T follicular helper cell (primary cell): ENCODE data around the gene PASK.

Experiments
- DNase-seq: peaks from one replicate; pipeline ENCODE4 v3.0.0-alpha.2; 2020; ENCODE audit warnings: low read depth

Gene PASK

DNA sequence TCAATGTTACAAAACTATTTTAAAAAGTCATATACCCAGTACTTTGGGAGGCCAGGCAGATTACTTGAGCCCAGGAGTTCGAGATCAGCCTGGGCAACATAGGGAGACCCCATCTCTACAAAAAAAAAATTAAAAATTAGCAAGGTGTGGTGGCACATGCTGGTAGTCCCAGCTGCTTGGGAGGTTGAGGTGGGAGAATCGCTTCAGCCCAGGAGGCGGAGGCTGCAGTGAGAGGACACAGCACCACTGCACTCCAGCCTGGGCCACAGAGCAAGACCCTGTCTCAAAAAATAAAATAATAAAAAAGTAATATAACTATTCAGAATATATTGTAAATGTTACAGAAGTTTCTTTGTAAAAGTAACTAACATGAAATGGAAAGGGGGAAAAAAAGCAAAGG lies 1.9 kb downstream of the PASK start:
- no peak for DNase-seq

DNA sequence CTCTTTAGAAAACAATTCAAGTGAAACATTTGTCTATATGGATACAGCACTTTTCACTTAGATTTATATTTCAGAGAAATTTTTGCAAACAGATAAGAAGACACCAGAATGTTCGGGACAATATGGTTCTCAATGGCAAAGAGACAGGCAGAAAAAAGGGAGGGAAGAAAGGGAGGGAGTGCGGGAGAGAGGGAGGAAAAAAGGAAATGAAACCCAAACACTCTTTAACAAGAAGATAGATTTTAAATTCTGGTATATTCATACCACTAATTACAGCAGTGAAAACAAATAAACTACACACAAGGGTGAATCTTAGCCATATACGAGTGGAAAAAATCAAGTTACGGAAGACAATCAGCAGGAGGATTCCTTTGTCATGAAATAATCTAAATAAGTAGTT lies 3.0 kb downstream of the PASK start:
- no peak for DNase-seq

DNA sequence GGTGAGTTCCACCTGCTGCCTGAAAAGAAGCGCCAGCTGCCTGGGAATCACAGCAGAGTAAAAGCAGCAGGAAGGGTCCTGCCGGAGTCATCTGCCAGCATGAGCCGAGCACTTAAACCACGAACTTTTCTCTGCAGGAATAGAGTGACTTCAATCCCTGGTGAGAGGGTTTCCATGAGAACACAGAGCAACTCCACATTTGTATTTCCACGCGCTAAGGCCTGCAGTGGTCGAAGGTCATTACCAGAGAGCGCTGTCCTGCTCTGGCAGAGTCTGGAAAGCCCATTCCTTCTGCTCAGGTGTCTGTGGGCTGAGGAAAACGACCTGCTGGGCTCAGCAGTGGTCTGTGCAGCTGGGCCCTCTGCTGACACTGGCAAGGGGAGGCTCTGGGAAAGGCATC lies 6.7 kb downstream of the PASK start:
- DNase-seq = no peak

DNA sequence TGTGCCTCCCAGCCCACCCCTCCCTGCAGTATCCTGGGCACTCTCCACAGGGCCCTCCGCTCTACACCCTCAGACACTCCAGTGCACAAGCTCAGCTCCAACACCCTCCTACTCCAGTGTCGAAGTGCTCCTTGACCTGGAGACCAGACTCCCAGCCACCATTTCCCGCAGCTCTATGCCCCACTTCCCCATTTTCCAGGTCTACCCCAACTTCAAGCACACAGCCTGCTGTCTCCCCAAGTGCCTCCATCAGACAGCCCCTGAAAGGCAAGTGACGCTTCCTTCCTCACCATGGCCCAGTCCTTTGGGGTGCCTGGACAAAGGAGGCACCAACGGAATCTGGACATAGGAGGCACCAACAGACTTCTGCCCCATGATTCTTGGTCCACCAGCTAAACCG lies 7.2 kb downstream of the PASK start:
- DNase-seq = no peak

DNA sequence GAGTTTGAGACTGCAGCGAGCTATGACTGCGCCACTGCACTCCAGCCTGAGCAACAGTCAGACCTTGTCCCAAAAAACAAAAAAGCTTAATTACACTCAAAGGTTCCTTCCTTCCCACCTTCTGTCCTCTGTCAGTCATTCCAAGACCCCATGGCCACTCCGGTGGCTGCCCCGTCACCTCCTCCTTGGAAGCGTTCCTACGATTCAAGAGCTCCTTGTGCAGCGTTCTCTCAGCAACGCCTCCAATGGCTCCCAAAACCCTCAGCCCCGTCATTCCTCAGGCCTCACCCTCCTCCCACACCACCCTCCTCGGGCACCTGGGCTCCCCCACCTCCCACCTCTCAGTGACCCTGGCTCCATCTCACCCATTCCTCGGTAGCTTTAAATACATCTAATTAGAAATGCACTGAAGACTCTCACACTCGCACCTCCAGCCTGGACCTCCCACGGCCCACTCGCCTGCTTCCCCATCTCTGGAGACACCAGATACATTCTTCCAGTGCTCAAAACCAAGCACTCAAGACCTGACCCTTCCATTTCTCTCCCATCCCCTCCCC lies 8.0 kb downstream of the PASK start:
- DNase-seq = no peak

DNA sequence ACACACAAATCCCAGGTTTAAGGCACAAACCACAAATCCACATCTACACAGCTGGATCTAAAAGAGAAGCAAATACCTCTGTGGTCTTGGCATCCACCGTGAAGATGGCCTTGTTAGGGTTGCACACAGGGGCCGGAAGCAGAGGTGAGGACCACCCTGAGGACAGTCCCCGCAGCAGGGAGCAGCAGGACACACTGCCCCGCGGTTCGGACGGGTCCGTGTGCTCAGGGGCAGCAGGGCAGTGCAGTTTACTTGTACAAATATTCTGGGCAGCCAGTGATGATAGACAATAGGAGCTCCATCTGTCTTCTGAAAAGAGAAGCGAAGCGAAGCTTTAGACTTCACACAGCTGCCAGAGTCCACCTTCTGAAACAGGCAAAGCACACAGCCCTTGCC lies 8.8 kb downstream of the PASK start:
- DNase-seq = no peak

DNA sequence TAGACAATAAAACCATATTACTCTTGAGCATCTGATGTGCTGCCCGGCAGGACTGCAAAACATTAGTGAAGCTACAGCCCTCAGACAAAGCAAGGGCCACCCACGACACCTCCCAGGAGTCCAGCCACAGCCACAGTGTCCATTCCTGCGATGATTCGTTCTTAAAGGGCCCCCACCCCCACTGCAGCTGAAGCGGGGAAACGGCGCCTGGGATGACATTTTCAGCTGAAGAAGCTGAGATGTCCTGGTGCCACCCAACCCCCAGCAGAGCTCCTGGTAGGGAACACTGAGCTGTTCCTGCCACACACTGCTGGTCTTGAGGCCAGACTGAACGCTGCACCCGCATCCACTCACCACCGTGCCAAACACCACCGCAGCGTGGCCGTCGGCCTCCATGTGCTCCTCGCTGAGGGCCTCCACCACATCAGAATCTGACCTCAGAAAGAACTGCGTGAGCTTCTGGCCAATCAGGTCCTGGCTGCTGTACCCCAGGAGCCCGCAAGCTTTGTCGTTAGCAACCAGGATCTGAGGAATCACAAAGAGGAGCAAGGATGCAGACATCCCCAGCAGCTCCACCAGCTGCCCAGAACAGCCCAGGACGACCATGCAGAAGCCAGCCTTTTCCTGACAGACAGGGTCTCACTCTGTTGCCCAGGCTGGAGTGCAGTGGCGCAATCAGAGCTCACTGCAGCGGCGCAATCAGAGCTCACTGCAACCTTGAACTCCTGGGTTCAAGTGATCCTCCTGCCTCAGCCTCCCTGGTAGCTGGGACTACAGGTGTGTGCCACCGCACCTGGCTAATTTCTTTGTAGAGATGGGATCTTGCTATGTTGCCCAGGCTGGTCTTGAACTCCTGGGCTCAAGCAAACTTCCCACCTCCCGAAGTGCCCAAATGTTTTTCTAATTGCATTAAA lies 9.5 kb downstream of the PASK start:
- DNase-seq = no peak

DNA sequence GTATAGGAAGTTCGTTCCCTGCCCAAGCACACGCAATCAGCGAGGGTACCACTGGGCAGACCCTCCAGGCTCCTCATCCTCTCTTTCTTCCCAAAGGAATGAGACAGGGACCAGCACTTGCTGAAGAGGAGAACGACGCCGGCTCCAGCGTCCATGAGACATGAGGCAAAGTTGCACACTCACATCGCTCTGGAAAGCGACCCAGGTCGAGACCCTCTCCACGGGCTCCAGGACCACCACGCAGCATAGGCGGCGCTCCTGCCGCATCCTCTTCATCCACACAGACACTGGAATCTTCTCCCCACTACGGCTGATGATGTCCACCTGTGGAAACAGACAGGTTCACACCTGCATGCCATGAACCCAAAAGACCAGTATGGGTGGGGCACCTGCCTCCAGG lies 10.8 kb downstream of the PASK start:
- no peak for DNase-seq

DNA sequence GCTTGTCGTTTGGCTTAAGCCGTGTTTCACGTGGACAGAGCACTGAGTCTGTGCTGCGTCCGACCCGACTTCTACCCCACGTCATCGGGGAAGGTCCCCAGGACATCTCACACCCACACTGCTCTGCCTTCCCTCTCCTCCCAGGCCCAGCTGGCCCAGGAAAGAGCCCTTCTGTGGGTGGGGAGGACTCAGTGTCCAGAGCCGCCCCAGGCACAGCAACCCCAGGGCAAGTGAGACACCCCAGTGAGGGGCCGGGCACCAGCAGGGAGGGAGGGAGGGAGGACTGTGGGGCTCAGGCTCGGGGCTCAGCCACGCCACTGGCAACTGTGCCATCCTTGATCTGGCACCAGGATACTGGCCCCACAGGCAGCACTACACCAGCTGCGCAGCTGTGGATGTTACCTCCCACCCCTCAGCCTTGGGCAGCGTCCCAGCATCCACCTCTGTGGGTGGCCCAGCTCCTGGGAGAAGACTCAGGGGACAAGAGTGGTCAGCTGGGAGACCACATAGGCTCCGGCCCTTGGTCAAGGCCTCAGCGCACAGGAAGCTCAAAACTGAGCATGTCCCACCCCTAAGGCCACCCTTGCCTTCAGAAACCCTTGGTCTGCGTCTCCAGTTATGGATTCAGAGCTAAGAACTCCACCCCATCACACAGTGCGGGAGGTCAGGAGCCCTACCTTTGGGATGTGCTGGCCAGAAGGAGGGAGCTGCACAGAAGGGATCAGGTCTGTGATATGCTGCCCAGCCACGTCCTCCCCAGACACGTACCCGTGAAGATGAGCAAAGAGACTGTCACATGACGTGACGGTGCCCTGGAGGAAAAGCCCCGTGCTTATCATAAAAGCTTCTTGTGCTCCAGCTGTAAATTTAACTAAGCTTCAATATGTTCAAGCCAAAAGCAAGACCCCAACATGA lies 11.7 kb downstream of the PASK start:
- DNase-seq = no peak

DNA sequence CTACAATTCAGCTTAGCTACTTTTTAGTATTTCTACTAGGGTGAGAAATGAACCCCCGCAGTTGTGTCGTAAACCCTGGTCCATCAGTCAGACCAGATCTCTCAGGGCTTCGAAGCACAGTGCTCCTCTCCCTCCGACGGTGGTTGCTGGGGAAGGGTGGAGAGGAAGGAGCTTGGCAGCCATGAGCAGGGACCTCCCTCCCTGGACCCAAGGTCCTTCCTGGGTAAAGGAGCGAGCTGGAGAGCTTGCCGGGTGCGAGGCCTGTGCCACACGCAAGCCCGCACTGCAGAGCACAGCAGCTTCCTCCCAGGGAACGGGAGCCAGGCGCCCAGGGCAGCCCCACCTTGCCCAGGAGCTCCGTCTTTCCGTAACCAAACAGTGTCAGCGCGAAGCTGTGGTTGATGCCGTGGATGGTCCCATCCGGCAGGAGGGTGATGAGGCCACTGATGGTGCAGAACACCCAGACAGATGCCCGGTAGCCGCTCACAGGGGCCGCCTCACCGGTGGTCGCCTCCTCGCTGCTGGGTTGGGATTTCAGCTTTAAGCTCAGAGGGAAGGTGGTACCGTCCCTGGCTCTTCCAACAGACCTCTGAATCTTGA lies 12.5 kb downstream of the PASK start:
- DNase-seq = no peak

DNA sequence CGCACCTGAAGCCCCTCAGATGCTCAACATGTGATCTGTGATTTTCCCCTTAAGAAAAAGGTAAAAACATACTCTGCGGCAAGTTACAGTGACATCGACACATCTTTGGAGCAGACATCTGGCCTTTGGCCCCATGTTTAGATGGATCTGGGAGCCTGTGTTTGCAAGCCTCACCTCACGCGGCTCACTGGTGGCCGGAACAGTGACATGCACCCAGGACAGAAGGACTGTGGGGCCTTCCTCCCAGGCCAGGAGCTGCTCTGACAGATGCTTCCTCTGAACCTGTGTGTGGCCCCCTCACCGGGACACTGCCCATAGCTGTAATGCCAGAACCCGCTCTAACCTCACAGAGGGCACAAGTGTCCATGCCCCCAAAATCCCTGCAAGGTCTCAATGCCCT lies 13.1 kb downstream of the PASK start:
- no peak for DNase-seq

DNA sequence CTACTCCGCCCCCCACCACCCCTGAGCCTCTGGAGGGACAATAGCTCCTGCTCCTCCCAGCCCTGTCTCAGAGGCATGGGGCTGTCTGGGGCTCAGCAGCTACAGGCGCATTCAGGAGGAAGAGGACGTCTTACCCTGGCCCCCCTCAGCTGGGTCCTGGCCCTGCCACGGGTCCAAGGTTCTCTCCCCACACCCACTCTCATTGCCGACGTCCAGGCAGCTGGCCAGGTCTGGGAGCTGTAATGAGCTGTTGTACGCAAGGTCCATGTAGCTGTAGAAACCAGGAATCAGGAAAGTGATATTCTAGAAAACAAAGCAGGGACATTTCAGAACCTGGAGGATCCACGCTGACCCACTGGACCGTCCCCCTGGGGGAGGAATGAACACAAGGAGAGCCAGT lies 13.5 kb downstream of the PASK start:
- DNase-seq = no peak

DNA sequence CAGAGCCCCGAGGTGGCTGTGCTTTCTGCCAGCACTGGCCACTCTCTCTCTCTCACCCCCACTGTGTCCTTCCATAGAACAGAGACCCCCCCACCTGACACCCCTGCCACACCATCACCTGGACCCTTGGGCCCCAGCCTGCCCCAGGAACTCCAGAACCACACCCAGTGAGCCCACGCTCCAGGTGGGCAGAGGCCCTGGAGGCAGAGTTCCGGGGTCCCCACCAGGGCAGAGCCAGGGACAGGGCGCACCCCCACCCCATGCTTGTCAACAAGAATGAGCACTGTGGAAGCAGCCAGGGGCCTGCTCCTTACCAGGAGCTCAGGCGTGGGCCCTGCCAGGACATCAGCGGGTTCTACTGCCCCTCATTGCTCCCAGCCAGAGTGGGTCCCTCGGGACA lies 14.6 kb downstream of the PASK start:
- DNase-seq = no peak

DNA sequence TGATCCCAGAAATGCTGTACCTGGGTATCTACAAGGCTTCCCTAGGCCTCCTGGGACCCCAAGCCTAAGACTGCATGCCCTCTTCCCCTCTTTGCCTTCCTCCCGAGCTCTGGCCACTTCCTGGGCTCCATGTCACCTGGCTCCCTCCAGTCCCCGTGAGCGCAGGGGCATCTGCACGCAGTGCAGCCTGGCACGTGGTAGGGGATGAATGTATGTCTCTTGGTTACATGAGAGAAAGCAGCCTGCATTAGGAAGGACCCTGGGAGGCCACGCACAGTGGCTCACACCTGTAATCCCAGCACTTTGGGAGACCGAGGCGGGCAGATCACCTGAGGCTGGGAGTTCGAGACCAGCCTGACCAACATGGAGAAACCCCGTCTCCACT lies 15.8 kb downstream of the PASK start:
- DNase-seq = no peak

DNA sequence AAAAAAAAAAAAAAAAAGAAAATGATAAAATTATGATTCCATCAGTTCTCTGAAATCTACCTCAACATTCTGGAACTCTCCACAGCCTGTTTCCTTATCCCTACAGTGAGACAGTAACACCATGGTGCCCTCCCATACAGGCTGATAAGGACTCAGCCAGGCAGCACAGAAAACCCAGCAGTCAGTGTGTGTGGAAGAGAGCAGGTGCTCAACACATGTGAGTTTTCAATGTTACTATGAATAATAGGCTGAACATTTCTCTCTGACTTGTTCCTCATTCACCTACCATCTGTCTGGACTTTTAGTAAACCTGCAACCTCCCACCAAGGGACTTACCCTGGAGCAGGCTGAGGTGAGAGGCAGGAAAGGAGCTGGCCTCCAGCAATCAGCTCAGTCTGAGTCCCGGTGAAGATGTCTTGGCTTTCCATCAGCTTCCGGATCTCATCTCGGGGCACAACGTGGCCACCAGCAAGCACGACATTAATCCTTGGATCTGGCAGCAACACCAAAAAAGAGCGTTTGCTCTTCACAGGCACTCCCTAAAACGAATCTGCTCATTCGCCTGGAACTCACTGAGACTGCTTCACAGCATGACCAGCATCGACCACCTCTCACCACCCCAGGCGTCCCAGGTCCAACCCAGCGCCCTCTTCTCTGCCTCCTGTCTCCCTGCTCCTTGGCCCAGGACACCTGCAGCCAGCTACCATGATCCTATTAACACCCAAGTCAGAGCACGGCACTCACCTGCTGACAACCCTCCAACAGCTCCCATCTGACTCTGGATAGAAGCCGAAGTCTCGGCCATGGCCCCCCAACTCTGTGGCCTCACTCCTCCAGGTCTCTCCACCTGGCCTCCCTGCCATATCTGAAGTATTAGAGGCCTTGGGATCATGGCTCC lies 16.5 kb downstream of the PASK start:
- no peak for DNase-seq

DNA sequence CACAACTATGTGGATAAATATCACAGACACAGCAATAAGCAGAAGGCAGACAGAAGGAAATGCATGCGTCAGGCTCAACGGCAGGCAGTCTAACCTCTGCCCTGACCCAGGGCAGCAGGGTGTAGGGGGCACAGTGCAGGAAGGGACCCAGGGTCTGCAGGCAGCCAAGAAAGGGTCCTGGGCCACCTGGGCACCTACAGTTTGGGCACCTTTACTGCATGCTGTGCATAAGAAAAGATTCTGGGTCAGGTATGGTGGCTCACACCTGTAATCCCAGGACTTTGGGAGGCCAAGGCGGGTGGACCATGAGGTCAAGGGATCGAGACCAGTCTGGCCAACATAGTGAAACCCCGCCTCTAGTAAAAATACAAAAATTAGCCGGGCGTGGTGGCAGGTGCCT lies 17.7 kb downstream of the PASK start:
- no peak for DNase-seq

DNA sequence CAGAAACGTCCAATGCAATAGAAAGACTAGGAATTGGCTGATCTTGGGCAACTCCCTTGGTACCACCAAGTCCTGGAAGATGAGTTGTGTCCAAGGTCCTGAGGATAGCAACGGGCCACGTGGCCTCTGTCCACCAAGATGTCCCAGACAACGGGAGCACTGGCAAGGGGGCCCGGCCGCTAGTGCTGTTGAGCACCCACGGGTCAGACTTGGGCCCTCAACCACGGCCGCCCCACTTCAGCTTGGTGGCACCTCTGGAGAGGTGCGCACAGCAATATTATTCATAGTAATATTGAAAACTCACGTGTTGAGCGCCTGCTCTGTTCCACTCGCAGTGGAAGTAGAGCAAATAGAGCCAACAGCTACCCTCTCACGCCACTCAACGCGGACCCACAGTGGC lies 19.0 kb downstream of the PASK start:
- no peak for DNase-seq

DNA sequence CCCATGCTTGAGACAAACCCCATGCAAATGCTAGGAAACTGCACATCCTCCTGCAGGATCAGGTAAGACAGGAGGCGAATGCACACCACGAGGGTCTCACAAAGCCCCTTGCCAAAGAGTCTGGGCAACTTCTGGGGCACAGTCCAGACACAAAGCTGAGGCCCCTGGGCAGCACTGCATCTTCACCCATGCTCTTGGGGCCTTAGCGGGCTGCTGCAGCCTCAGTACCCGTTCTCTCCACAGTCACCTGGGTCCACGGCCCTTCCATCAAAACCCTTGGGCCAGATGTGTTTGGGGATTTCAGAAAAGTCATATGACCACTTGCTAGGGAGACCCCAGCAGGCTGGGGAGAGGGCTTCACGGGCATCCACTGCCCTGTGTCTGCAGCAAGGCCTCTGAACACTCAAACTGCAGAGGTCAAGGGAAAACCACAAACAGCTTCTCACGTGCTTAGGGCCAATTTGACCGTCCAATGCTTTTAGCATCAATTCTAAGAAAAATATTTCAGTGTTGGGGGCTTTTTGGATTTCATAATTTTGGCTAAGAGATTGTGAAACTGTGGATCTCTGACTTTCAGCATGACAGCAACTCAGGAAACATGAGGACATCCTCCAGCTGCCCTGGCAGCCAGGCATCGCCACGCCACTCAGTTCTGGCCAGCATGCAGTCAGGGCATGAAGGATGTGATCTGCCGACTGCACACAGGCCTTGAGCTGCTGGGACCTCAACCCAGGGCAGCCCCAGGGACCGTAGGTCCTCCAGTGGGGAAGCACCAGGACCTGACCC lies 20.0 kb downstream of the PASK start:
- no peak for DNase-seq

DNA sequence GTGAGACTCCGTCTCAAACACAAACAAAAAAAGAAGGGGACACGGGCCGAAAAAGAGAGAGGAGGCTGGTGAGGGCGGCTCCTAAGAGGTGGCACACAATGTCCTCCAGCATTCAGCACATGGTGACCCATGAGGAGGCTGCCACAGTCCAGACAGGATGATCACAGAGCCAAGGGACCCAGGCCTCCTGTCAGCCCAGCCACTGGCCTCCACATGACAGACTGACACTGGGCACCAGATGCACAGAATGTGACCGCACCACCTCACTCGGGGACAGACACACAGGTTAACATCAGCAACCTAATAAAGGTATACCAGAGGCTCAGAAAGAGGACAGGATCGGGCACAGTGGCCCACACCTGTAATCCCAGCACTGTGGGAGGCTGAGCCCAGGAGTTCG lies 21.0 kb downstream of the PASK start:
- no peak for DNase-seq

DNA sequence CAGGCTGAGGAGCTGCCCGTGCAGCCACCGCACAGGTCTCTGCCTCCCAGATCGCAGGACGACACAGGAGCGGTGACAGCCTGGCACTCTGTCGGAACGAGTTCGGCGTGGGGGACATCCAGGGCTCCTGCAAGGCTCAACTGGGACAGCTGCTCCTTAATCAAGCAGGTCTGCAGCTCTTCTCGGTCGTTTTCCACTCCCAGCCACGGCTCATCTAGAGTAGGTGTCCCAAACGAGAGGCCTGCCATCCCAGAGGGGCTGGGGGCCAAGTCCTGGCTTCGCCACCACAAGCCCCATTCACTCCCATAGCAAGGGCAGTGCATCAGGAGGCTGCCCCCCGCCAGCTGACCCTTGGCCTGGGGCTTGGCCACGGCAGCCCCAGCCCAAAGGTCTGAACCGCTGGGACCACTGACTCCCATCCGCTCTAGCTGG lies 22.5 kb downstream of the PASK start:
- DNase-seq = no peak

DNA sequence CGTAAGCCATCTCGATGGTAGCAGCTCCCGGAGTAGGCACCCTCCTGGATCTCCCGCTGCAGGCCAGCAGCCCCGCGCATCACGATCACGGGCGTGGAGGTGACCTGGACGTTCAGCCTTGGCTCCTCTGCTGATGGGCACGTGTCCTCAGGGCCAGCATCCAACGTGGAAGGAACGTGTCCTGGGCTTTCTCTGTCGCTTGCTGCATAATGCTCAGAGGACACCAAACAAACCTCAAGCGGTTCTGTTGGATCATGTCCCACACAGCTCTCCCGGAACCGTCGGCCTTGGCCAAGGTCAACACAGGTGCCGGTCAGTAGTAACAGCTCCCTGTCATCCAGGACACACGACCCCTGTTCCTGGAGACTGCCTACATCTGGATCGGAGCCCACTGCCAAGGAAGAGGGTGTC lies 23.1 kb downstream of the PASK start:
- no peak for DNase-seq
